Activated CD8-positive, alpha-beta memory T cell treated with anti-CD3 and anti-CD28 coated beads for 4 hours (primary cell): ENCODE data around the gene MUC21.

ENCODE experiments used
- DNase-seq, 2 donors: peaks; one replicate each; pipeline ENCODE4 v3.0.0-alpha.2; 2020; ENCODE audit warnings: low read depth in 2 of 2

MUC21 gene

GRCh38 chr6:30983439-30983838 lies at the start of gene MUC21:
Gene MUC21, plus strand, starts transcription at chr6:30983718. Its CDS starts 241 bp downstream, at chr6:30983959.
- DNase-seq = no peak

DNA sequence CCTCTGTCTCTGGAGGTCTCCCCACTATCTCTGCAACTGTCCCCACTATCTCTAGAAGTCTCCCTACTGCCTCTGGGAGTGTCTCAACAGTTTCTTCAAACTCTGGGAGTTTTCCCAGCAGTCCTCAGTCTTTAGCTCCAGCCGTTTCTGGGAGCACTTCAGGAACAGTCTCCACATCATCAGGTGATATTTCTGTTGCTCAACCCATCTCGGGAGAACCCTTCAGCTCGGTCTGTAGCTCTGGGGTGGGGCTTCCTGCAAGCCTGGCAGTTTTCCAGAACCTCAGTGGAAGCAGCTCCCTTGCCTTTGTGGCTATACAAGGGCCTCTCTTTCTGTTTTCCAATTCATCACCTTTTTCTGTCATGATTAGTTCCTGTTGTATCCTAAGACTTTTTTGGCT lies 48.5 kb upstream of the MUC21 start:
- no peak for DNase-seq

GRCh38 chr6:30937265-30937664 lies 46.3 kb upstream of the MUC21 start:
- DNase-seq = no peak

DNA sequence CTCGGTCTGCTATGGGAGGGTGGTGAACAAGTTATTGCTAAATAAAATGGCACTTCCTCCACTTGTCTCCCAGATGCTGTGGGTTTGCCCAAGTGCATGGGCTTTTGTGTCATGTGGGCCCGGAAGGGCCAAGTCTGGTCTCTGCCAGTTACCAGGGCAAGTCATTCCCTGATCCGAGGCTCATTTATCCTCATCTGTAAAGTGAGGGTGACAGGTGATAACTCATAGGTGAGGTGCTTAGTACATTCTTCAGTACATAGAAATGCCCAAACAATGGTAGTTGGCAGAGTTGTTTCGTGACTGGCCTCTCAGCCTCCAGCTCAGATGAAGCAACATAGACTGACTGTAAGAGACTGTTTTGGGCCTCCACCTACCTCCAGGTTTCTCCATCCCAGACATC lies 44.8 kb upstream of the MUC21 start:
- no peak for DNase-seq

- no peak for DNase-seq
Measured at GRCh38 chr6:30939473-30939872, 44.0 kb upstream of the MUC21 start.

DNA sequence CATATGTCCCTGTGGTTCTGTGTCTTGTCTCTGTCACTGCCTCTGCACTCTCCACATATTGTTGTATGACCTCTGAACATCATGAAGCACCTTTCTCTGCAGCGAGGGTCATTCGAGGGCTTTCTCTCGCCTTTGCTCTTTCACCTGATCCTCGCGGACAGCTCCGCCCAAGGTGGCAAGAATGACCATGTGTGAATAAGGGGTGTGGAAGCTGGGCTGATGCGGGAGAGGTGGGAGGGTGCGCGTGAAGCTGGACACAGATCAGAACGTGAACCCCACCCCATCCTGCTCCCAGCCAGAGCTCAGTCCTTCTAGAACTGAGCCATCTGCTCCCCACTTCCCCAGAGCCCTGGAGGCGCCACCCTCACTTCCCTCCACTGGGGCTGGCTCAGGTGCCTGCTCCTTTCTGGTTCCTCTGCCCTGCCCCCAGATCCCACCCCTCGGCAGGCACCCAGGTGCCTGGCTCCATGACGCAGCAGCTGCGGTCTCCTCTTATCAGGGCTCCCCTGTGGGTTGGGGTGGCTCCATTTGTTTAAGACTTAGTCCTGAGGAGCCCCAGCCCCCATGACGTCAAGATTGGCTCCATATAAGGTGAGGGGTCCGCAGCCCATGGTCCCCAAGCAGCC lies 43.0 kb upstream of the MUC21 start, which contains the start of gene MUCL3:
MUCL3 (plus strand) TSS at position 613 of the 626 bp plus-strand sequence. CDS start 27 bp downstream, outside the sequence.
- no peak for DNase-seq

- no peak for DNase-seq
Measured at GRCh38 chr6:30942338-30943060, 41.0 kb upstream of the MUC21 start.

- no peak for DNase-seq
Measured at GRCh38 chr6:30944051-30944450, 39.5 kb upstream of the MUC21 start.

DNA sequence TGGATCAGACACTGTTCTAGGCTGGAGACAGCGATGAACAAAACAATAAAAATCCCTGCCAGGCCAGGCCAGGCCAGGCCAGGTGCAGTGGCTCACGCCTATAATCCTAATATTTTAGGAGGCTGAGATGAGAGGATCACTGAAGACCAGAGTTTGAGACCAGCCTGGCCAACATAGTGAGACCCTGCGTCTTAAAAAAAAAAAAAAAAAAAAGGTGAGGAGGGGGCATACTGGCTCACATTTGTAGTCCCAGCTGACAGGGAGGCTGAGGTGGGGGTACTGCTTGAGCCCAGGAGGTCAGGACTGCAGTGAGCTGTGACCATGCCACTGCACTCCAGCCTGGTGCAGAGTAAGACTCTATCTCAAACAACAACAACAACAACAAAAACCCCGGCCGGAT lies 38.2 kb upstream of the MUC21 start:
- no peak for DNase-seq

- DNase-seq = no peak
Measured at GRCh38 chr6:30947231-30947630, 36.3 kb upstream of the MUC21 start.

DNA sequence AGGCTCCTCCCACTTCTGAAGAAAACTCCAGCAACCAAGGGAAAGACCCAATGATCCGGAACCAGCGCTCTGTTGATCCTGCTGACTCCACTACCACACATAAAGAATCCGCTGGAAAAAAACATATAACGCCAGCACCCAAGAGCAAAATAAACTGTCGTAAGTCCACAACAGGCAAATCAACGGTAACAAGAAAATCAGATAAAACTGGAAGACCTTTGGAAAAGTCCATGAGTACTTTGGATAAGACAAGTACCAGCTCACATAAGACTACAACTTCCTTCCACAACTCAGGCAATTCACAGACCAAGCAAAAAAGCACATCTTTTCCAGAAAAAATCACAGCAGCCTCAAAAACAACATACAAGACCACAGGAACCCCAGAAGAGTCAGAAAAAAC lies 34.7 kb upstream of the MUC21 start:
- no peak for DNase-seq

GRCh38 chr6:30951907-30952469 lies 31.5 kb upstream of the MUC21 start:
- no peak for DNase-seq

- no peak for DNase-seq
Measured at GRCh38 chr6:30954631-30955366, 28.7 kb upstream of the MUC21 start.

DNA sequence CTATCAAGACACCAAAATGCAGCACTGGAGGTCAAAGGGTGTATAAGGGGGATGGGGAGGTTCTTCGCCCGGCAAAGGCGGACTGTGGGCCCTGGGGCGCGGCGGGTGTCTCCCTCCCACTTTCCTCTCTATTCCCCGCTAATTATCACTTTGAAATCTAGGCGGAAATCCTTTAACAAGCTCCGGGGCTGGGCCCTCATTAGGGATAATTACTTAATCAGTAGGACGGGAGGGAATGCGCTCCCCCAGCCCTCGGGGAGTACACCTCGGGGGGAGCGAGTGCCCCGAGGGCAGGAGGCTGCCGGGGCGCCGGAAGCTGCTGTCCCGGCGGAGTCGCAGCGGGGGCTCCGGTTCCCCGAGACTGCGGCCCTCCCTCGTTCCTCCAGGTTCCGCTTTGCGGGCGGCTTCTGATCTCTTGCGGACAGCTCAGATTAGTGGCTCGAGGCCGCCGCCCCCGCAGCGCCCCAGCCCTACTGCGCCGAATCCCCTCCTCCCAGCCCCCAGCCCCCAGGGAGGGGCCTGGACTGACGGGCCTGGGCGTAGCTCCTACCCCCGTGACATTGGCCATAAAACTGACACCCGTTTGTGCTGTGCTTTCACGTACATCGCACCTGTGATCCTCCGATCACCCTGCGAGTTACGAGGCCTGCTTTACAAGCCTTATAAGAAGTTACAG lies 28.0 kb upstream of the MUC21 start:
- peak; percentile 34 to 58 for DNase-seq

GRCh38 chr6:30957716-30958115 lies 25.8 kb upstream of the MUC21 start:
- no peak for DNase-seq

DNA sequence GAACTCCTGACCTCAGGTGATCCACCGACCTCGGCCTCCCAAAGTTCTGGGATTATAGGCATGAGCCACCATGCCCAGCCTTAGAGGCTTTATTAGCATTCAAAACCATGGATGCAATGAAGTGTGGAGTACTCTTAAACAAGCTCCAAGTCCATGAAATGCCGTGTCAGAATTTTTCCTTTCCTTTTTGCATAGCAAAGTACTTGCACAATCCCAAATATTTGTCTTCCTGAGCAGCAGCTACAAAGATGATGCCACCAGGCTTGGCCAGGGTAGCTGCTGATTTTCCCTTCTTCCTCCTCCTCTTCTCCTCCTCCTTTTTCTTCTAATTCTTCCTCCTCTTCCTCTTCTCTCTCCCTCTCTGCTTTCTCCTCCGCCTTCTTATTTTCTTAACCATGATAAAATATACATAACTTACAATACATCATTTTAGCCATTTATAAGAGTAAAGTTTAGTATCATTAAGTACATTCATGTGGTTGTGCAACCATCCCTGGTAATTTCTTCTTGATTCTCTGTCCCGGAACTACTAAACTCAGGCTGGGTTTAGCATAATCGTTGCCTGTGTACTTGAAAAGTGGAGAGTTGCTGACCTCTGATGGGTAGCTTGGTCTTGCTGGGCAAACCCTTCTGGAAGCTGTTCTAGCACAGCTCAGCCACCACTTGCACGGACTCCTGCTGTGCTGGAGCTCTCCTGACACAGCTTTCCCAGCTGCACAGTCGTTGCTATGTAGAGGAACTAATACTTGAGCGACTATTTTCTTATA lies 22.4 kb upstream of the MUC21 start:
- no peak for DNase-seq

GRCh38 chr6:30962716-30963115 lies 20.8 kb upstream of the MUC21 start:
- DNase-seq = no peak

- no peak for DNase-seq
Measured at GRCh38 chr6:30963641-30964040, 19.9 kb upstream of the MUC21 start.

- DNase-seq = no peak
Measured at GRCh38 chr6:30964075-30964474, 19.4 kb upstream of the MUC21 start.

- no peak for DNase-seq
Measured at GRCh38 chr6:30965140-30965601, 18.3 kb upstream of the MUC21 start.

- no peak for DNase-seq
Measured at GRCh38 chr6:30966154-30966553, 17.4 kb upstream of the MUC21 start.
